Gastroesophageal sphincter (tissue), 3 donors: Measurements from ENCODE around the gene STARD3.

Experiments used
- EP300 ChIP-seq: sonication (generic); formaldehyde crosslinking; IDR thresholded peaks from one replicate; pipeline ENCODE4 v1.6.1; 2017; ENCODE audit warnings: antibody characterized with exemption, mild to moderate bottlenecking
- POLR2A ChIP-seq, 2 donors: fragments of 450-650 bp; IDR thresholded peaks; one replicate each; pipeline ENCODE4 v1.6.1; 2017; ENCODE audit warnings: antibody characterized with exemption in 2 of 2, mild to moderate bottlenecking in 2 of 2, moderate library complexity in 1 of 2
- POLR2AphosphoS5 ChIP-seq: sonication (generic); formaldehyde crosslinking; IDR thresholded peaks from one replicate; pipeline ENCODE4 v1.6.1; 2017; ENCODE audit warnings: antibody characterized with exemption
- TF ChIP-seq, protein P1 (sequence below), 4 experiments: fragments of 200-600 bp in 2 of 4; fragments of 450-650 bp in 2 of 4; sonication (generic) in 1 of 4; IDR thresholded peaks; one replicate each; pipeline ENCODE4 v1.5.1; 2017 to 2019; ENCODE audit warnings: antibody characterized with exemption in 4 of 4, mild to moderate bottlenecking in 2 of 4, moderate library complexity in 2 of 4

DNA sequence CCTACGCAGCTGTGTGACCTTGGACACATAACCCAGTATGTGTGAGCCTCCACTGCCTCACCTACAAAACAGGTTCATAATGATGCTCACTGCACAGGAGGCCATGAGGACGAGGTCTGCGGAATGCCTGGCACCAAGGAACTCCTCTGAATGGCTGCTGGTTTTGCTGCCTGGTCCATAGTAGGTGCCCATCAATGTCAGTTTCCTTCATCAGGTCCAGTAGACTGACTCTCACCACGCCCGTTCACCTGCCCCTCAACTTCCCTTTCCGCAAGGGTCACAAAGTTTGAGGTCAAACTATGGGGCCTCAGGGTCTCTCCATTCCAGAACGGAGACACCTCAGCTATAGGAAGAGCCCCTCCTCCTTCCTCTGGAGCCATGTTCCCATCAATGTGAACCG is 40.1 kb downstream of the STARD3 start:
- TF ChIP-seq, protein P1, sequence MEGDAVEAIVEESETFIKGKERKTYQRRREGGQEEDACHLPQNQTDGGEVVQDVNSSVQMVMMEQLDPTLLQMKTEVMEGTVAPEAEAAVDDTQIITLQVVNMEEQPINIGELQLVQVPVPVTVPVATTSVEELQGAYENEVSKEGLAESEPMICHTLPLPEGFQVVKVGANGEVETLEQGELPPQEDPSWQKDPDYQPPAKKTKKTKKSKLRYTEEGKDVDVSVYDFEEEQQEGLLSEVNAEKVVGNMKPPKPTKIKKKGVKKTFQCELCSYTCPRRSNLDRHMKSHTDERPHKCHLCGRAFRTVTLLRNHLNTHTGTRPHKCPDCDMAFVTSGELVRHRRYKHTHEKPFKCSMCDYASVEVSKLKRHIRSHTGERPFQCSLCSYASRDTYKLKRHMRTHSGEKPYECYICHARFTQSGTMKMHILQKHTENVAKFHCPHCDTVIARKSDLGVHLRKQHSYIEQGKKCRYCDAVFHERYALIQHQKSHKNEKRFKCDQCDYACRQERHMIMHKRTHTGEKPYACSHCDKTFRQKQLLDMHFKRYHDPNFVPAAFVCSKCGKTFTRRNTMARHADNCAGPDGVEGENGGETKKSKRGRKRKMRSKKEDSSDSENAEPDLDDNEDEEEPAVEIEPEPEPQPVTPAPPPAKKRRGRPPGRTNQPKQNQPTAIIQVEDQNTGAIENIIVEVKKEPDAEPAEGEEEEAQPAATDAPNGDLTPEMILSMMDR (IDR thresholded peaks at IDR 0.05) = no peak
- no peak for TF ChIP-seq POLR2A (IDR thresholded peaks at IDR 0.05)
- TF ChIP-seq POLR2AphosphoS5 = no peak
- TF ChIP-seq EP300 = no peak
